MM.1S (cell line): Measurements from ENCODE around the gene KHK.

Experiments
- EZH2 ChIP-seq: fragments of 300-600 bp; sonication (generic); optimal IDR thresholded peaks from 2 replicates; pipeline ENCODE3; 2017; ENCODE audit warnings: low read depth, mild to moderate bottlenecking, antibody characterized with exemption, low read length, mixed read lengths
- TF ChIP-seq, protein P1 (sequence below): fragments of 300-600 bp; sonication (generic); IDR thresholded peaks from 2 replicates; pipeline ENCODE4 v1.5.1; 2016; ENCODE audit warnings: antibody characterized with exemption, low read length, mixed read lengths

GRCh38 chr2:27093430-27094352 lies 7.1 kb downstream of the KHK start:
- no peak for TF ChIP-seq EZH2
- TF ChIP-seq, protein P1, sequence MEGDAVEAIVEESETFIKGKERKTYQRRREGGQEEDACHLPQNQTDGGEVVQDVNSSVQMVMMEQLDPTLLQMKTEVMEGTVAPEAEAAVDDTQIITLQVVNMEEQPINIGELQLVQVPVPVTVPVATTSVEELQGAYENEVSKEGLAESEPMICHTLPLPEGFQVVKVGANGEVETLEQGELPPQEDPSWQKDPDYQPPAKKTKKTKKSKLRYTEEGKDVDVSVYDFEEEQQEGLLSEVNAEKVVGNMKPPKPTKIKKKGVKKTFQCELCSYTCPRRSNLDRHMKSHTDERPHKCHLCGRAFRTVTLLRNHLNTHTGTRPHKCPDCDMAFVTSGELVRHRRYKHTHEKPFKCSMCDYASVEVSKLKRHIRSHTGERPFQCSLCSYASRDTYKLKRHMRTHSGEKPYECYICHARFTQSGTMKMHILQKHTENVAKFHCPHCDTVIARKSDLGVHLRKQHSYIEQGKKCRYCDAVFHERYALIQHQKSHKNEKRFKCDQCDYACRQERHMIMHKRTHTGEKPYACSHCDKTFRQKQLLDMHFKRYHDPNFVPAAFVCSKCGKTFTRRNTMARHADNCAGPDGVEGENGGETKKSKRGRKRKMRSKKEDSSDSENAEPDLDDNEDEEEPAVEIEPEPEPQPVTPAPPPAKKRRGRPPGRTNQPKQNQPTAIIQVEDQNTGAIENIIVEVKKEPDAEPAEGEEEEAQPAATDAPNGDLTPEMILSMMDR, result no peak
